Pancreas (tissue), 10 donors: Measurements from ENCODE around the gene ZER1. TPM values are rescaled to one million over a fixed set of nuclear protein-coding genes. Genes with fewer than 3 reads are reported as not detected.

Source experiments
- ATAC-seq, 4 donors: fragments of 200-7000 bp; cut with Tn5 transposase; one replicate each; pipeline versions ENCODE4 v1.8.0 to v1.9.1; 2020; ENCODE audit warnings: mild to moderate bottlenecking in 4 of 4, moderate library complexity in 4 of 4
- DNase-seq, 6 donors: peaks; one replicate each; pipeline ENCODE4 v3.0.0-alpha.2; 2020
- FAIRE-seq: peaks from 2 replicates; lab custom pipeline; 2012; peaks lifted over from hg19 to GRCh38; lab: Jason Lieb, UNC
- H3K27ac ChIP-seq, 4 donors: fragments of 200-600 bp; sonication (generic); 1 replicate in 3 of 4; 2 replicates in 1 of 4; pipeline versions ENCODE4 v1.5.0 to v1.8.0; 2020
- H3K27me3 ChIP-seq, 4 donors: fragments of 200-600 bp; one replicate each; pipeline ENCODE4 v1.8.0; 2021
- H3K36me3 ChIP-seq, 3 donors: fragments of 200-600 bp; sonication (generic) in 1 of 3; one replicate each; pipeline versions ENCODE4 v1.5.0 to v1.8.0; 2020 to 2021
- H3K4me1 ChIP-seq, 3 donors: fragments of 200-600 bp; one replicate each; pipeline ENCODE4 v1.8.0; 2021
- H3K4me3 ChIP-seq, 4 donors: fragments of 200-600 bp; sonication (generic) in 2 of 4; one replicate each; pipeline versions ENCODE4 v1.5.0 to v1.8.0; 2020 to 2021
- H3K9me3 ChIP-seq, 4 donors: fragments of 200-600 bp; one replicate each; pipeline ENCODE4 v1.8.0; 2021
- CTCF ChIP-seq, 4 donors: fragments of 200-600 bp; sonication (generic) in 3 of 4; IDR thresholded peaks; one replicate each; pipeline versions ENCODE4 v1.5.0 to v1.8.0; 2021; ENCODE audit warnings: antibody characterized with exemption in 4 of 4
- WGBS, 2 donors: extraction: QIAGEN DNeasy Blood & Tissue Kit; methylation state at CpG; one replicate each; pipeline ENCODE4 v1.1.7; 2013; 5-methylcytosine and 5-hydroxymethylcytosine counted together
- intact Hi-C, 3 donors: fragments of 100-400 bp; cut with DNase I; formaldehyde crosslinking; loops; one replicate each; pipeline versions ENCODE4 v1.11.1 to v1.14.2; 2022
- polyA plus RNA-seq, 2 donors: library from polyadenylated mRNA; stranded (reverse); fragments of 200-250 nt; gene quantifications; one replicate each; pipeline ENCODE4 v1.2.3, GENCODE V29; 2013
- total RNA-seq, 6 donors: library from RNA; stranded (reverse); fragmentation: NEBNext Ultra II Directional in 4 of 6; extraction: Animal tissue kit (Norgen Biotek cat#: 25700) in 4 of 6; gene quantifications; one replicate each; pipeline versions ENCODE4 v1.2.1 to v1.2.4, GENCODE V29; 2021 to 2023
- donor health status: healthy with polysubstance abuse.
- donor health status: DM: no; HTN: no; CAD: no; lungs with moderate emphysema.
- donor health status: DM: no; HTN: no; CAD: no.
- donor health status: control.
- donor health status: control.
- donor health status: Bipolar disorder and iron deficiency.
- donor health status: DM: yes; HTN: yes; CAD: no.
- donor health status: DM: no; HTN: no; CAD: no.
- donor health status: DM: no; HTN: no; CAD: no.
- donor health status: DM: yes; HTN: yes; CAD: no.

The ZER1 gene
- total and polyA plus RNA-seq, 8 donors: 15.8 to 23.4 (median 17.9) TPM

GRCh38 chr9:128773049-128773448 lies 1.3 kb upstream of the ZER1 start:
- Histone ChIP-seq H3K4me1 (peaks cover 0 to 8% (median 6%) of the 10 kb centered on the region in 3 donors), H3K4me3 (no peak overlapping the region), H3K27ac (no peak overlapping the region), H3K9me3 (no peaks in the 10 kb centered on the region), H3K36me3 (no peaks in the 10 kb centered on the region), H3K27me3 (no peaks in the 10 kb centered on the region)
- DNase-seq: no peak
- intact Hi-C loops: no loop called here
- no peak for ATAC-seq
- TF ChIP-seq CTCF (IDR thresholded peaks at IDR 0.05): no peak
- FAIRE-seq: no peak
- 70 to 73% methylated on average over 5 of the region's 5 CpGs for WGBS, 2 donors

GRCh38 chr9:128771094-128771721 lies 519 bp downstream of the ZER1 start:
- Histone ChIP-seq H3K9me3 (no peaks in the 10 kb centered on the region), H3K27ac (peak overlapping the region; percentile 90 to 98 (median 94)), H3K36me3 (no peaks in the 10 kb centered on the region), H3K27me3 (no peaks in the 10 kb centered on the region), H3K4me1 (peaks cover 0 to 8% (median 6%) of the 10 kb centered on the region in 3 donors), H3K4me3 (peak overlapping the region; percentile 74 to 93 (median 82))
- no peak for TF ChIP-seq CTCF (IDR thresholded peaks at IDR 0.05)
- FAIRE-seq: no peak
- 0% methylated on average over 24 to 28 of the region's 28 CpGs for WGBS, 2 donors
- peak; percentile 16 to 51 (median 34) for ATAC-seq
- DNase-seq: peak in 1 of 6 donors; percentile 22
- intact Hi-C loops: no loop called here

- intact Hi-C loops: no loop called here
- no peak for FAIRE-seq
- Histone ChIP-seq H3K4me1 (peaks cover 0 to 12% (median 6%) of the 10 kb centered on the region in 3 donors), H3K36me3 (no peaks in the 10 kb centered on the region), H3K27ac (peak overlapping the region in 3 of 4 donors; percentile 90 to 98 (median 95)), H3K9me3 (no peaks in the 10 kb centered on the region), H3K4me3 (peak overlapping the region in 3 of 4 donors; percentile 74 to 87 (median 77)), H3K27me3 (no peaks in the 10 kb centered on the region)
- TF ChIP-seq CTCF (IDR thresholded peaks at IDR 0.05): no peak
- WGBS, 2 donors: 53 to 63% methylated on average over 11 of the region's 11 CpGs
- ATAC-seq: no peak
- DNase-seq: no peak
Observed at GRCh38 chr9:128770286-128771030, 1.3 kb downstream of the ZER1 start.

DNA sequence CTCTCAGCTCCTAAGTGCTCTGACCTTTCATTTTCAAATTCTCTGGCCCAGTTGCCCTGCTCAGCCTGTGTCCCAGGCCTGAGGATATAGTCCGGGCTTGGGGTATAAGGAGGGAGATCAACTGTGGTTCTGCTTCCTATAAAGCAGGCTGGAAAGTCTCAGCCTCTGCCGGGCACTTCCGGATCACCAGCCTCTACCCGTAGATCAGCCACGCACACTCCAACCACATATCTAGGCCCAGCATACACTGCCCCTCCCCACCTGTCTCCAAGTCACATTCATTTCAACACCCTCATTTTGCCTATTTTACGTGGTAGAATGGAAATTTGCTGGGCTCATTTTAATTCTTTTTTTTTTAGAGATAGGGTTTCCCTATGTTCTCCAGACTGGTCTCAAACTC lies 3.1 kb downstream of the ZER1 start:
- Histone ChIP-seq H3K4me1 (peaks cover 0 to 17% (median 6%) of the 10 kb centered on the region in 3 donors), H3K9me3 (no peaks in the 10 kb centered on the region), H3K27me3 (no peaks in the 10 kb centered on the region), H3K36me3 (no peaks in the 10 kb centered on the region), H3K4me3 (no peak overlapping the region), H3K27ac (no peak overlapping the region)
- FAIRE-seq (no peak), DNase-seq (no peak), ATAC-seq (no peak)
- WGBS, 2 donors: 83 to 84% methylated on average over 6 of the region's 6 CpGs
- TF ChIP-seq CTCF (IDR thresholded peaks at IDR 0.05): no peak
- intact Hi-C loops: no loop called here
